Activated T-helper 9 cell treated with anti-CD3 and anti-CD28 coated beads, Interleukin-2, amount 50 U/mL, for 16 hours (primary cell): ENCODE results near the gene PNPT1.
"Not testable (repeated sequence)": the region's sequence is repeated elsewhere in the genome, so short reads cannot be mapped to it uniquely, and the experiment has no call there.

Source experiments
- DNase-seq: peaks from one replicate; pipeline ENCODE4 v3.0.0-alpha.2; 2020; ENCODE audit warnings: low read depth

PNPT1 gene

DNA sequence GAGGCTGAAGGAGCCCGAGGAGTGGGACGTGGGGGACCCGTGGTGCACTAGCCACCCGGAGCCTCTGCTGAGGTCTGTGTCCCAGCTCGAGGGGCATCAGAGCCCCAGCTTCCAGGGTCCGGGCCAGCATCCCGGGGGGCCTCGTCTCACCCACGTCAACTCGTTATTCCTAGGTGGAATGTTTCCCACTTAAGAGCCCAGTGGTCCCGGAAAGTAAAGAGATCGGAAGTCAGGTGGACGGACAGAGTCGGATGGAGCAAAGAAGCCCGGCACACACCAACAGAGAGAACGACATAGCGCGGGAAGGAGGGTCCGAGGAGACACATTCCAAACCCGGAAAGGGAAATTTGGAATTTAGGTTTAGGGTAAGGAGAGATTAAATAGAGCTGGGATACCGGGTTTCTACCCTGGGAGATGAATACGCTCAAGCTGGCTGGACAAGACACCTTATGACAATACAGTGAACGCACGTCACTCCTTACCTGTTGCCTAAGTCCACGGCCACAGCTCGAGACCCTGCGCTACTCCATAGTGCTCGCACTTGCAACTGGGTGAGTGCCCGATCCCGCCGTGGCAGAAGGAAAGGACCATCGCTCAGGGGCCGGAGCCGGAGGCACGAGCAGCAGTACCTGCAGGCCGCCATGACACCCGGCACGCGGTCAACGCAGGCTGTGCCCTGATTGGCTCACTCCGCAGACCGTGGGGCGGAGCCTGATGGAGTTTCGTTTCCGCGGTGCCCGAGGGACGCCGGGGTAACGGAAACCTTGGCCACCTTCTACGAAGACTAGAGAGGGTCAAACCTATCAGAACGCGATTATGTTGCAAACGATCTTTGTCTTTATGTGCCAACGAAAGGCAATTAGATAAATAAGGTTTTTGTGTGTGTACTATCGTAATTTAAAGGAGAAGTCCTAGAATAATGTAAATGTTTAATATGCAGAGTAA, at the start of gene PNPT1:
PNPT1 (minus strand) TSS at position 664 of the 945 bp plus-strand sequence; CDS start at position 643, 21 bp downstream.
- DNase-seq: peak; percentile 86

DNA sequence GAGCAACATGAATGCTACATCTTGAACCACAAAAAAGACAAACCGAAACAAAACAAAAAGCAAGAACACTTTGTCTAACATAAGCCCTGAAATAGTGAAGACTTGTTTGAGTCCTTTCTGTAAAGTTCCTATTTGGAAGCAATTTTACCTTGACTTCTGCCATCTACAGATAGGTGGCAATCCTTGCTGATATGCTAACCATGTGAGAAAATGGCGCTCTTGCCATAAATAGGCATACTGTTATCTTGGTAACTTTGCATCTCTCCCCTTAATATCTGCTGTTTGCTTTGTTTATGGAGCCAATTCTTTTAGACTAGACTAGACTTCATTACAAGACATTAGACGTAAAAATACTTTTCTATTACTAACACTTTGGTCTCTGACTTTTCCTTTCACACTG, 49.4 kb upstream of the PNPT1 start:
- DNase-seq: no peak

DNA sequence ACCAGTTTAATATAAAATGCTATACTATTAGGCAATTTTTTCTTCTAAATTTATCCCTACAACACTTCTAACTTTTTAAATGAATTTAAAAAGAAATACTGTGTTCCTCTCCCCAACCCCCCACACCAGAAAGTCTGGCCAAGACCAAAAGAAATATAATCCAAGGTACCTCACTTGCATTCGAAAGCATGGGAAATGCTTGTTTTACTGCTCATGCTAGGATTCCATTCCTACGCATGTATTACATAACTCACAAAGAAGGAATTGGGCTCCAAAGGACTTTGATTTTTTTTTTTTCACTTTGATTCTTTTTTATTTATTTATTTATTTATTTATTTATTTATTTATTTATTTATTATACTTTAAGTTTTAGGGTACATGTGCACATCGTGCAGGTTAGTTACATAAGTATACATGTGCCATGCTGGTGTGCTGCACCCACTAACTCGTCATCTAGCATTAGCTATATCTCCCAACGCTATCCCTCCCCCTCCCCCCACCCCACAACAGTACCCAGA, 42.4 kb upstream of the PNPT1 start:
- DNase-seq: not testable (repeated sequence)

DNA sequence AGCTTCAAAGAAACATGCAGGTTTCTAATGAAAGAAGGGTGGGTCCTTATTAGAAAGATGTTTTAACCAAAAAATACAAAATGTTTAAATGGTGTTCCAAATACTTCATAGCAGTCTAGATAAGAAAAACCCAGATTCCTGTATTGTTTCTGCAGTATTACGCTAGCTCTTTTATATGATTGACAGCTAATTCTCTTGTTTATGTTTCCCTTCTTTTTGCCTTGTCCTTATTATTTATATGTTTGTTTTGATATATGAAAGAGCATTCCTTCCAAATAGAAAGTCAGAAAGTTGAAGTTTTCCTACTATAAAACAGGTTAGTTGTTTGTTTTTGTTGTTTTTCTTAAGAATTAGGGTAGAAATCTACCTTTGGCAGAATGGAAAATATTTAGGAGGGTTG, 41.1 kb upstream of the PNPT1 start:
- DNase-seq: no peak

DNA sequence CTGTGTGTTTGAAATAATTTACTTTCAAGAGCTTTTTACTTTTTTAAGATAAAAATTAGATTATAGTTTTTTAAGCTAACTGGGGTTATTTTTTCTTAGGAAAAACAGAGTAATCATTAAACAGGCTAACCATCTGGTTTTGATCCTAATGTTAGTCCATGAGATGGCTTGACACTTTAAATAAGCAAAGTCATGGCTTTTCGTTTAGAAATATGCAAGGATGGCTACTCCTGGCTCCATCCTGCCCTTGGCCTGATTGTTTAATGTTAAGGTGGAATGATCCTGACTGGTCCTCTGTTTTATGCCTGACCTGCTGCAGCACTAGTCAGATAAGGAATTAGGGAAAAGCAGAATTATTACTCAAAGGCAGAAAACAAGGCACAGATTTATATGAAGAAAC, 39.7 kb upstream of the PNPT1 start:
- DNase-seq: no peak

DNA sequence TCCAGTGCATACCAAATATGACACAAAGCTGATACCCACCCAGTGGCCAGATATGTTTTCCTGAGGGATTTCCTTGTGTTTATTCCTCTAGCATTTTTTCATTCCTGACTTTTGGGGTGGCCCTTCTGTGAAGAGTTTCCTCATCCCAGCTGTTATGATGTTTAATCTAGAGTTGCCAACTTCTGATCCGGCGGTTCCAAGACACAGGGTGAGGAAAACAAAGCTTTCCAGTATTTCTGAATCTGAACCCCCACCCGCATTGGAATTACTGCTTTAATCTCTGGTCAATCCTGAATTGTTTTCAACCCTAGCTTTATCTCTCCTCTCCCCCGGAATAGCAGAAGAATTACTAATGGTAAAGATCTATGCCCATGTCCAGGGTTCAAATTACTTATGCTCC, 39.2 kb upstream of the PNPT1 start:
- DNase-seq: no peak

DNA sequence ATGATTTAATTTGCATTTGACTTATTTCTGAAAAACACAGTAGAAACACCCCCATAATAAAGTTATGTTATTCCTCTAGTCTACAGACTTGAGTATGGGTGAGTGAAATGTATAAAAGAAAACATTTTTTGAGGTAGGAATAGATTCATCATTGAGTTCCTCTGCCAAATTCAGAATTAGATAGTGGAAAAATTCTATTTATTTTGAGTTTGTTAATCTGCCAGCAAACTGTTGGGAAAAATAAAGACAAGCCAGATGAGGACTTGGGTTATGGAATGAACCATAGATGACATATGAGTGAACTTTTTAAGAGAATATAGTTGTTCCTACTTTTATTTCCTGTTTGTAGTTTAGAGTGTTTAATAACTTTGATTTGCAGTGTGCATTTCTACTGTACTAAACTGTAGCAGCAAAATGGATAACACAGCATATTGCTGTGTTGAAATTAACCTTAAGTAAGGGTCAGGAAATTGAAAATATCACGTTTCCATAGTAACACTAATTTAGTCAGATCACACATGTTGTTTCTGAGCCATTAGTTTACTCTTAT, 35.6 kb upstream of the PNPT1 start:
- DNase-seq: no peak

DNA sequence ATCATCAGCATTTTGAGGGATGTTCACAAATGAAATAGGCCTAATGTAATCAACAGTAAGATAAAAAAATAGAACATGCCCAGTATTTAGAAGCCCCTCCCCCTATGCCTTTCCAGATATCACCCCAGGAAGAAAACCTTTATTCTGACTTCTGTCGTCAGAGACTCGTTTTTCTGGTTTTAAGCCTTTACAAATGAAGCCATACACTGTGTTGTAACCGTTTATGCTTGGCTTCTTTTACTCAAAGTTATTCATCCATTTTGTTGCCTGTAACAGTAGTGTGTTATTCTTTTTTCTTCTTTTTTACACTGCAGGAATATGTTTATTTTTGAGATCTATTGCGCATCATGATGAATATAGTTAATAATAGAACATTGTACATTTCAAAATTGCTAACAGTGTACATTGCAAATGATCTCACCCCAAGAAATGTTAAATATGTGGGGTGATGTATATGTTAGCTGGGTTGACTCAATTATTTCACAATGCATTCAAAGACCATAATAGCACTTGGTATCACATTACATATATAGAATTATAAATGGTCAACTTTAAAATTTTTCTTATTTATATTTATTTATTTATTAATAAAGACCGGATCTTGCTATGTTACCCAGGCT, 28.1 kb upstream of the PNPT1 start:
- no peak for DNase-seq

DNA sequence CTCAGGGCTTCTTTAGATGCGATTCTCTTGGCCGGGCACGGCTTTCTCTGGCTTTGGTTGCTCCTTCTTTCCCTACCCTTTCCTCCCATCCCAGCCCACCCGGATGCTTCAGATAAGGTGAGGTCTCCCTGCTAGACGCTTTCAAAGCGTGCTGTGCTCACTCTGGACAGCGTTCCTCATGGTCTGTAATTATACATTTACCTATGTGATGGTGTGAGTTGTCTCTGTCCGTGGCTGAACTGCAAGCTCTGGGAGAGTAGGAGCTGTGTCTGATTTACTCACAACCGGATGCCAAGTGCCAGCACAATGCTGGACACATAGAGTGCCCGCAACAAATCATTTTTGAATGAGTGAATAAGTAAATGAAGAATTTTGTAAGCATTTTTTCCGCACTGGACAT, 26.8 kb upstream of the PNPT1 start:
- DNase-seq: no peak

DNA sequence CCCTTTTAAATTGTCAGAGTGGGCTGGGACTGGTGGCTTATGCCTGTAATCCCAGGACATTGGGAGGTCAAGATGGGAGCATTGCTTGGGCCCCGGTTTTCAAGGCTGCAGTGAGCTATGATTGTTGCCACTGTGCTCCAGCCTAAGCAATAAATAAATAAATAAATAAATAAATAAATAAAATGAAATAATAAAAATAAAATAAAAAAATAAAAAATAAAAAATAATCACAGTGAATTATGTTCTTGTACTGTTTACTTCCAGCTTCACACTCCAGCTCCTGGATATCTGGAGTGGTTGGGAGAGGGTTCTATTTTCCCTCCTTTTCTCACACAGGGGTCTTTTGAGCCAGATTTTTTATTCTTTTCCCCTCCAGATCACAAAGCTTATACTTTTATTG, 26.2 kb upstream of the PNPT1 start:
- DNase-seq: no peak

DNA sequence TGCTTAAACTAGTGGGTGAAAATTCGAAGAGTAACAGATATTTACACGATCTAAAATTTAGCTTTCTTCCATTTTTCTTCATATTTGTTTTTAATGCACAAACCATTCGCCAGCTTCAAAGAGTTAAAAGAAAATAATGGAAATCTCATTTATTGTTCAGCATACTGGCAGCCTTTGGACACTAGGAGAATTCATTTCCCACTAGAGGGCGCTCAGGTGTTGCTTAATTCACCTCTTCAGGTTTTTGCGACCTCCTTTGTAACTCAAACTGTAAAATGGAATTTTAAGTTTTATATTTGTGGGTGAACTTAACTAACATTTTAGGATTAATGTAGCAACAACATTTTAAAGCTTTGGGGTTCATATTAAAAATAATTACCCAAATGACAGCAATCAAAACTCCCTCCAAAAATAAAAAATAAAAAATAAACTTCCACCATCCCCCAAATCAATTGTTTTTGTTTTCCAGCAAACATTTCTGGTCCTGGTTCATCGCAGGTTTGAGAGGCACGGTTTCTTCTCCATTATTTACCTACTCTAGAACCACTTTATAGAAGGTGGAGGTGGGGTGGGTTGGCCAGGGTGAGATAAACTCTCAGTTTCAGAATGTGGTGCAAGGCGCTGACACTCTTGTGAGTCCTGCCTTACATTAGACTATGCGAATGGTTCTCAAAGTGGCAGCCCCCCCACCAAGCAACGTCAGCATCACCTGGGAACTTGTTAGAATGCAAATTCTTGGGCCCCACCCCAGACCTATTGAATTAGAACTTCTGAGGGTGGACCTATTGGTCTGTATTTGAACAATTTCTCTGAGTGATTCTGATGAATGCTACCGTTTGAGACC, 24.7 kb upstream of the PNPT1 start:
- DNase-seq: no peak

DNA sequence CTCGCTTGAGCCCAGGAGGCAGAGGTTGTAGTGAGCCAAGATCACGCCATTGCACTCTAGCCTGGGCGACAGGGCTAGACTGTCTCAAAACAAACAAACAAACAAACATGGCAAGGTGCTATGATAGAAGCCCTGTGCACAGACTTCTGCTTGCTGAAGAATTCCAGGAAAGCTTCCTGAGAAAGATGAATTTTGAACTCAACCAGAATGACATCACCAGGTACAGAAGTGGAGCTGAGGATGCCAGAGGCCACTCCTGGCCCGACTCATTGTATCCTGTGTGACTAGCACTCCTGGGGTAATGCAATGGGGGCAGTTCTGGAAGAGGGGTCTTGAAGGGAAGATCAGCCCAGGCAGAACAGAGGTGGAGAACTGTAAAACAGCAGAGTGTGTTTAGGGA, 22.0 kb upstream of the PNPT1 start:
- no peak for DNase-seq

DNA sequence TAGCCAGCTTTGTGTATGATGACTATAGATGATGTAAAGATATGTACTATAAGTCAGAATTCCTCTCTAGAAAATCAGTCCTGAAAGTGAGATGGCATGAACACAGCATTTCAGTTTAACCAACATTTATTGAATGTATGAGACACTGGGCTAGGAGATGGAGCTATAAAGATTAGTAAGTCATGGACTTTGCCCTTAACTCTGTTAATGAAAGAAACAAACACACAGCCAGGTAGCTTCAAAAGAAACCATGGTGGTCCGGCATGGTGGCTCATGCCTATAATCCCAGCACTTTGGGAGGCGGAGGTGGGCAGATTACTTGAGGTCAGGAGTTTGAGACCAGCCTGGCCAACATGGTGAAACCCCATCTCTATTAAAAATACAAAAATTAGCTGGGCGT, 21.5 kb upstream of the PNPT1 start:
- DNase-seq: not testable (repeated sequence)

DNA sequence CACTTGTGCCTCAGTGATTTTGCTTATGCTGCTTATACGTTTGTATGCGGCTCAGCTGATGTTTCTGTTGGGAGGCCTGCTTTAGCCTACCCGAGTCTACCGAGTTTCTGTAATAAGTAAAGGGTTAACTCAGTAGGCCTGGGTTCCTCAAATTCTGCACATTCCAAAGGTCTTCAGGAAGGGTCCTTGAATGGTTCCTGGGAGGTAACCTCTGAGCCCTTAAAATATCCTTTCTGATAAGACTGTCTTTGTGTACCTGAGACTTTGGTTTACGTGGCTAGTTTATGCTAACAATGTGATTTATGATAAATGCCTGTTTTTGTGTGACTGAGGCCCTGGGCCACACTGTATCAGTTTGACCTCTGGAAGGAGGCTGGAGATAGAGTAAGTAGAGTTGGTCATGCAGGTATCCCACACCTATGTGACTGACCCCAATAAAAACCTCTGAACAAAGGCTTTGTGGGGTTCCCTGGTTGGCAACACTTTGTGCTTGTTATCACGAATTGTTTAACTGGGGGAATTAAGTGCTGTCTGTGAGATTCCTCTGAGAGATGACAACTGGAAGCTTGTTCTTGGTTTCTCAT, 18.9 kb upstream of the PNPT1 start:
- DNase-seq: no peak

DNA sequence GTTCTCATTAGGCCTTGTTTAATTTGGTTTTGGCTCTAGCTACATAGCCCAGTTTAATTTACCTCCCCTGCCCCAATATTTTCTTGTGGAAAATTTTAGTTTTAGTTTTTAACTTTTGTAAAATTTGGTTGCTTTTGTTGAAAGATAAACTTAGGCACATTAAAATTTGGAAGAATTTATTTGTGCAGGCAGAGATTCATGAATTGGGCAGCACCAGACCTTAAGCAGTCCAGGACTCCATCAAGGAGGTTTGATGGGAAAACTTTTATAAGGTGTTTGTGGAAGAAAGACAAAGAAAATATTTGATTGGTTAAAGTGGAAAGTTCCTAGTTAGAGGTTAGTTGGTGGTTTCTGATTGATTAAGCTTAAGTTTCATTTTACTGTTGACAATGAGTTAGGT, 16.4 kb upstream of the PNPT1 start:
- no peak for DNase-seq

DNA sequence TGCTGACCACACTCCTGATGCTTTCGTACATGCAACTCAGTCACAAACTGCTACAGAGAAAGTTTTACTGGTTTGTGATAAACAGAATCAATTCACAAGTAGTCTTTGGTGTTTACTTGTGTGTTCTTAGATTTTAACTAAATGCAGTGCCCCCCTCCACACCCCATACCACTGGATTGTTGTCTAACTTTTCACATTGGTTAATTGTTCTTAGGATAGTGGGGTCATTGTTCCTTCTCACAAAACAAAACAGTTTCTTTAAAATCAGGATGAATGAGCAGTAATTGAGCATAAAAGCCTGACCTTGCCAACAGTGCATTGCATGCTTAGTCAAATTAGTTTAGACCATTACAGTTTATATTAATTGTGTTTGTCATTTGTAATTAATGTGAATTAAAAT, 14.1 kb upstream of the PNPT1 start:
- no peak for DNase-seq

DNA sequence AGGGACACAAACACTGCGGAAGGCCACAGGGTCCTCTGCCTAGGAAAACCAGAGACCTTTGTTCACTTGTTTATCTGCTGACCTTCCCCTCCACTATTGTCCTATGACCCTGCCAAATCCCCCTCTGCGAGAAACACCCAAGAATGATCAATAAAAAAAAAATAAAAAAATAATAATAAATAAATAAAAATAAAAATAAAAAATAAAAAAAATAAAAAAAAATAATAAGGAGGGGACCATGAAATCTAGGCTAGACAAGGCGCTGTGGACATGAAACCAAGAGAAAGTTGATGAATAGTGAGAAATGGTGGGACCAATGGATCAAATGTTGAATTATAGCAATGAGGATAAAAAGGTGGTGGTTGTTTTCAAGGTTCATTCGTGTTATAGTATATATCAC, 12.6 kb upstream of the PNPT1 start:
- DNase-seq: not testable (repeated sequence)

DNA sequence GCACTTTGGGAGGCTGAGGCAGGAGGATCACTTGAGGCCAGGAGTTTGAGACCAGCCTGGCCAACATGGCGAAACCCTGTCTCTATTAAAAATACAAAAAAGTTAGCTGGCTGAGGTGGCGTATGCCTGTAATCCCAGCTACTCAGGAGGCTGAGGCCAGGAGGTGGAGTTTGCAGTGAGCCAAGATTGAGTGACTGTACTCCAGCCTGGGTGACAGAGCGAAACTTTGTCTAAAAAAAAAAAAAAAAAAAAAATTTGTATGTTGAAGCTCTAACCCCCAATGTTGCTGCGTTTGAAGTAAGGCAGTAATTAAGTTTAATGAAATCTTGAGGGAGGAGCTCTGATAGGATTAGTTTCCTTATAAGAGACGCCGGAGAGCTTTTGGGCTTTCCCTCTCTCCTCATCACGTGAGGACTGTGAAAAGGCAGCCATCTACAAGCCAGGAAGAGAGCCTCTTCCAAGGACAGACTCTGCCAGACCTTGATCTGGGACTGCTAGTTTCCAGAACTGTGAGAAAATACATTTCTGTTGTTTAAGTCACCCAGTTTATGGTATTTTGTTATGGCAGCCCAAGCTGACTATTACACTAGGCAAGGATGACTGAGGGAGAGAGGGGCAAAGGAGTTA, 11.5 kb upstream of the PNPT1 start:
- DNase-seq: no peak

DNA sequence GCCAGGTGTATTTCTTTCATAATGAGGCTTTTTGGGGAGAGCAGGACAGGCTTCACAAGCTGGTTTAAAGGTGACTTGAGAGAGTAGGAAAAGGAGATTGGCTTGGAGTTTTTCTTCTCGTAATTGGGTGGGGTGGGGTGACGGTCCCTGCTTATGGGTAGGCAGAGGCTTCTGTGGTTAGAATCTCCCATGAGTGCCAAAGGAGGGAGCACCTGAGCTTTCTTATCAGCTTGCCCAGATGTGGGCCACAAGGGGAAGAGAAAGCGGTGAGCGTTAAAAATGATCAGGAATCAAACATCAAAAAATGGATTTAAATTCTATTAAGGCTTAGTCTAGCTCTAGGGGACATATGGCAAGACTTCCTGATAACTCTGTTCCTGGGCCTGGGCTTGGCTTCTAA, 9.7 kb upstream of the PNPT1 start:
- DNase-seq: no peak

DNA sequence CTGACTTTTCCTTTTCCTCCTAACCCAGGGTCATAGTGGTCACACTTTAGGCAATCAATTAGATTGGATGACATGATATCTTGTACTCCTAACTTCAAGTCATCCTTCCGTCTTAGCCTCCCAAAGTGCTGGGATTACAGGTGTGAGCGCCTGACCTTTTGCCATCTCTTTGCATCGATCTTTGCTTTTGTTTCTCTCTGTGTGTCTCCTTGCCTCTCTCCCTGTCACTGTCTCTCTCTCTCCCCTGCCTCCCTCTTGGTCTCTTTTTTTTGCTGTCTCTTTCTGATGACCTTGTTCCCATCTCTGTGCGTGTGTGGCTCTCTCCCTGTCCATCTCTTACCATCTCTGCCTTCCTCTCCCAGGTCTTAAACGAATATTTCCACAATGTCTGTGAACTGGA, 904 bp downstream of the PNPT1 start:
- DNase-seq: not testable (repeated sequence)

DNA sequence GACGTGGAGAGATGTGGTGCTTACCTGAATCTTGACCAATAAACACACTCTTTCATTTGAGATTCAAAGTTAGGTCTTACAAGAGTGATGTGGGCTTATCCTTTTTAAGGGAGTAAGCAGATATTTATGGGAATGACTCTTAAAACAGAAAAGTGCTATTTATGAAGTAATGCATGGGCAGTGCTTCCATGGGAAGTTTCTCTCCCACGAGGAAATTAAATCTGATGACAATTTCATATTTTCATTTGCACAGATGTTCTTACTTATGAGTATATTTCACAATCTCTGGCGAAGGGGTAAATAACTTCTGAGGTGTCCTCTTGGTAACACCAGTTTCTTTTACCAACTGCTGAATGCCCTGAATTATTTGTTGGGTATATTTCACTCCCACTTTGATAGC, 21.0 kb downstream of the PNPT1 start:
- DNase-seq: no peak
